GM21723 (cell line): ENCODE measurements around the gene SMIM41.

Source experiments
- ATAC-seq: cut with Tn5 transposase; IDR thresholded peaks from one replicate; pipeline ENCODE4 v1.9.1; 2021; ENCODE audit warnings: mild to moderate bottlenecking, moderate library complexity; ENCODE audit not compliant: unreplicated experiment

Gene SMIM41

GRCh38 chr12:52144512-52145227 lies 65.2 kb downstream of the SMIM41 start:
- no peak for ATAC-seq

- no peak for ATAC-seq
These were observed 66.0 kb downstream of the SMIM41 start for GRCh38 chr12:52145228-52146088.

- ATAC-seq = no peak
These were observed 66.8 kb downstream of the SMIM41 start for GRCh38 chr12:52146089-52146821.

GRCh38 chr12:52146822-52147366 lies 67.4 kb downstream of the SMIM41 start:
- no peak for ATAC-seq

- no peak for ATAC-seq
These were observed 68.0 kb downstream of the SMIM41 start for GRCh38 chr12:52147367-52147963.

GRCh38 chr12:52147964-52148463 lies 68.5 kb downstream of the SMIM41 start:
- no peak for ATAC-seq

- ATAC-seq = no peak
These were observed 69.1 kb downstream of the SMIM41 start for GRCh38 chr12:52148464-52149181.

GRCh38 chr12:52149182-52149641 lies 69.7 kb downstream of the SMIM41 start:
- no peak for ATAC-seq

GRCh38 chr12:52149651-52150241 lies 70.2 kb downstream of the SMIM41 start:
- ATAC-seq = no peak

- ATAC-seq = no peak
These were observed 71.8 kb downstream of the SMIM41 start for GRCh38 chr12:52151153-52151836.

- ATAC-seq = no peak
These were observed 72.6 kb downstream of the SMIM41 start for GRCh38 chr12:52151837-52152783.

GRCh38 chr12:52152905-52153317 lies 73.4 kb downstream of the SMIM41 start:
- ATAC-seq = no peak

GRCh38 chr12:52155048-52155868 lies 75.8 kb downstream of the SMIM41 start:
- no peak for ATAC-seq

- no peak for ATAC-seq
These were observed 76.8 kb downstream of the SMIM41 start for GRCh38 chr12:52156311-52156710.

GRCh38 chr12:52156757-52157565 lies 77.5 kb downstream of the SMIM41 start:
- ATAC-seq = no peak

- no peak for ATAC-seq
These were observed 78.2 kb downstream of the SMIM41 start for GRCh38 chr12:52157566-52158150.
